Esophagus muscularis mucosa (tissue), 4 donors: ENCODE results near the gene RMI2. TPM values are rescaled to one million over a fixed set of nuclear protein-coding genes. Genes with fewer than 3 reads are reported as not detected.

Source experiments
- DNase-seq: peaks from one replicate; pipeline ENCODE4 v3.0.0-alpha.2; 2017; ENCODE audit errors: extremely low spot score
- H3K27ac ChIP-seq, 4 donors: fragments of 200-600 bp; sonication (generic); replicated peaks in 1 of 4; 1 replicate in 3 of 4; 2 replicates in 1 of 4; pipeline ENCODE4 v1.5.1; 2016 to 2019; ENCODE audit warnings: mild to moderate bottlenecking in 1 of 4
- H3K27me3 ChIP-seq, 4 donors: fragments of 200-600 bp; sonication (generic); one replicate each; pipeline versions ENCODE4 v1.5.1 to v1.6.0; 2016 to 2019
- H3K36me3 ChIP-seq, 4 donors: fragments of 200-600 bp; sonication (generic); one replicate each; pipeline ENCODE4 v1.5.1; 2016 to 2019
- H3K4me1 ChIP-seq, 4 donors: fragments of 200-600 bp; sonication (generic); one replicate each; pipeline ENCODE4 v1.5.1; 2016 to 2019
- H3K4me3 ChIP-seq, 4 donors: fragments of 200-600 bp; sonication (generic); 1 replicate in 2 of 4; 2 replicates in 2 of 4; pipeline ENCODE4 v1.5.1; 2016 to 2019; ENCODE audit warnings: mild to moderate bottlenecking in 4 of 4, moderate library complexity in 1 of 4
- H3K9me3 ChIP-seq, 4 donors: fragments of 200-600 bp; sonication (generic); 1 replicate in 3 of 4; 2 replicates in 1 of 4; pipeline ENCODE4 v1.5.1; 2016 to 2019
- EP300 ChIP-seq: sonication (generic); formaldehyde crosslinking; IDR thresholded peaks from one replicate; pipeline ENCODE4 v1.6.1; 2017; ENCODE audit warnings: antibody characterized with exemption
- POLR2A ChIP-seq: fragments of 450-650 bp; IDR thresholded peaks from one replicate; pipeline ENCODE4 v1.6.1; 2017; ENCODE audit warnings: antibody characterized with exemption, moderate library complexity, mild to moderate bottlenecking, low read depth
- POLR2AphosphoS5 ChIP-seq, 2 donors: sonication (generic); formaldehyde crosslinking; IDR thresholded peaks; one replicate each; pipeline ENCODE4 v1.6.1; 2017; ENCODE audit warnings: antibody characterized with exemption in 2 of 2
- WGBS: methylation state at CpG from one replicate; pipeline ENCODE4 v1.1.5; 2018; 5-methylcytosine and 5-hydroxymethylcytosine counted together
- intact Hi-C: fragments of 100-400 bp; cut with DNase I; formaldehyde crosslinking; loops from one replicate; pipeline ENCODE4 v1.15.1; 2023
- total RNA-seq, 4 donors: library from RNA; depleted of rRNA; stranded (reverse); fragments of >200 nt; gene quantifications; one replicate each; pipeline versions ENCODE4 v1.1.0 to v1.2.1, GENCODE V29; 2016
- TF ChIP-seq, protein P1 (sequence below), 3 experiments: fragments of 200-600 bp in 2 of 3; fragments of 450-650 bp in 1 of 3; sonication (generic) in 2 of 3; IDR thresholded peaks; one replicate each; pipeline ENCODE4 v1.5.1; 2017 to 2019; ENCODE audit warnings: antibody characterized with exemption in 3 of 3, mild to moderate bottlenecking in 2 of 3, moderate library complexity in 1 of 3

Gene RMI2
- total RNA-seq, 4 donors from 2014 or later: 0.29 to 1.7 (median 0.33) TPM; not detected in 1

DNA sequence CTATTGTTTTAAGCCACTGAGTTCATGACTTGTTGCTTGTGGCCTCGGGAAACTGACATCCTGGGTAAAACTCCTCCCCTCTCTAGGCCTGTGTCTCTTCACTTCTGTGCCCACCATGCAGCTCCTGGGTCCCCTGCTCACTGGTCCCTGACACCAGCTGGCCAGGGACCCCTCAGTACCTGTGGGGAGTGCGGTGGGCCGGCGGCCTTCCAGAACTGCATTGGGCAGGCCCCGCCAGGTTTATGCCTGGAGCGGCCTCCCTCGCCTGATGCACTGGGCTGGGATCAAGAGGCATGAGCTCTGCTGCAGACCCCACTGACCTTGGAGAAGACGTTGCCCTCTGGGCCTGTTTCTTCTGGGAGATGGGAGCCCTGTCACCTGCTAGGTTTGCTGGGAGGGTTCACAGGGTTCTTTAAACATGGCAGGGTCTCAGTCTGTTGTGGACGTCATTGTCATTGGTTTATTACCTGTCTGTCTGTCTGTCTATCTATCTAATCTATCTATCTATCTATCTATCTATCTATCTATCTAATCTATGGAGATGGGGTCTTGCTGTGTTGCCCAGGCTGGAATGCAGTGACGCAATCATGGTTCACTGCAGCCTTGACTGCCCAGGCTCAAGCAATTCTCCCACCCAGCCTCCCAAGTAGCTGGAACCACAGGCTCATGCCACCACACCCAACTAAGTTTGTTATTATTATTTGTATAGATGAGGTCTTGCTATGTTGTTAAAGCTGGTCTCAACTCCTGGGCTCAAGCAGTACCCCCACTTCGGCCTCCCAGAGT, 21.5 kb upstream of the RMI2 start:
- Histone ChIP-seq H3K36me3 (no peaks in the 10 kb centered on the region), H3K9me3 (no peaks in the 10 kb centered on the region), H3K27ac (no peak overlapping the region), H3K27me3 (no peaks in the 10 kb centered on the region), H3K4me3 (no peak overlapping the region), H3K4me1 (peaks cover 5 to 12% (median 11%) of the 10 kb centered on the region in 4 donors)
- 87% methylated on average over 4 of the region's 11 CpGs for WGBS
- intact Hi-C loops: no loop called here
- DNase-seq: no peak
- TF ChIP-seq, protein P1, sequence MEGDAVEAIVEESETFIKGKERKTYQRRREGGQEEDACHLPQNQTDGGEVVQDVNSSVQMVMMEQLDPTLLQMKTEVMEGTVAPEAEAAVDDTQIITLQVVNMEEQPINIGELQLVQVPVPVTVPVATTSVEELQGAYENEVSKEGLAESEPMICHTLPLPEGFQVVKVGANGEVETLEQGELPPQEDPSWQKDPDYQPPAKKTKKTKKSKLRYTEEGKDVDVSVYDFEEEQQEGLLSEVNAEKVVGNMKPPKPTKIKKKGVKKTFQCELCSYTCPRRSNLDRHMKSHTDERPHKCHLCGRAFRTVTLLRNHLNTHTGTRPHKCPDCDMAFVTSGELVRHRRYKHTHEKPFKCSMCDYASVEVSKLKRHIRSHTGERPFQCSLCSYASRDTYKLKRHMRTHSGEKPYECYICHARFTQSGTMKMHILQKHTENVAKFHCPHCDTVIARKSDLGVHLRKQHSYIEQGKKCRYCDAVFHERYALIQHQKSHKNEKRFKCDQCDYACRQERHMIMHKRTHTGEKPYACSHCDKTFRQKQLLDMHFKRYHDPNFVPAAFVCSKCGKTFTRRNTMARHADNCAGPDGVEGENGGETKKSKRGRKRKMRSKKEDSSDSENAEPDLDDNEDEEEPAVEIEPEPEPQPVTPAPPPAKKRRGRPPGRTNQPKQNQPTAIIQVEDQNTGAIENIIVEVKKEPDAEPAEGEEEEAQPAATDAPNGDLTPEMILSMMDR (IDR thresholded peaks at IDR 0.05): no peak
- TF ChIP-seq EP300 (no peak), POLR2A (no peak), POLR2AphosphoS5 (IDR thresholded peaks at IDR 0.05) (no peak)

DNA sequence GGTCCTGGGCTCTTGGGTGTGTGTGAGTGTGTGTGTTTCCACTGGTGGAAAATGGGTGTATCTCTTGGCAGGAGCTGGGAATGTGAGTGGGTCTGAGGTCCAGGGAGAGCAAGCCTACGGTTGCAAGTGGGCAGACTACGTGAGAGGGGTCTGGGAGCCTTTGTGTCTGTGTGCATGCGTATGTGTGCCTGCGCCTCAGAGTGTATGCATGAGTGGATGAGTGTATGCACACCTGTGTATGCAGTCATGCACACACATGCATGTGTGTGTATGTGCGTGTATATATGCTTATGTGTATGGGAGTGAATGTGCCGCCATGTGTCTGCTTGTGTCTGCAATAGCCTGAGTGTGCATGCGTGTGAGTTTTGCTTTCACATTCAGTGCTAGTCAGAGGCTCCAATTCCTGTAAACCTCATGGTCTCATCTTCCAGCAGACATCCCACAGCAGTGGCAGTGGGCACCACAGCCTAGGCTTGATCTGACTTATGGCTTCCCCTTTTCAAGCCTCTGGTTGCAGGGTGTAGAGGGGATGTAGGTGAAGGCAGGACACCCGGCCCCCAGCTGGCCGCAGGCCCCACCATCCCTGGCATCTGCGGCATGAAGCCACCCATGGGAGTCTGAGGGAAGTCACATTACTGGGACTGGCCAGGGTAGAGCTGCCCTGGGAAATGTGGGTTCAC, 19.7 kb upstream of the RMI2 start:
- 77% methylated on average over 9 of the region's 10 CpGs for WGBS
- Histone ChIP-seq H3K27ac (no peak overlapping the region), H3K4me3 (no peak overlapping the region), H3K36me3 (no peaks in the 10 kb centered on the region), H3K4me1 (peaks cover 14 to 22% (median 20%) of the 10 kb centered on the region in 4 donors), H3K27me3 (no peaks in the 10 kb centered on the region), H3K9me3 (no peaks in the 10 kb centered on the region)
- TF ChIP-seq EP300 (no peak), POLR2AphosphoS5 (IDR thresholded peaks at IDR 0.05) (no peak), POLR2A (no peak)
- TF ChIP-seq, protein P1 (IDR thresholded peaks at IDR 0.05): no peak
- DNase-seq: no peak
- intact Hi-C loops: no loop called here

DNA sequence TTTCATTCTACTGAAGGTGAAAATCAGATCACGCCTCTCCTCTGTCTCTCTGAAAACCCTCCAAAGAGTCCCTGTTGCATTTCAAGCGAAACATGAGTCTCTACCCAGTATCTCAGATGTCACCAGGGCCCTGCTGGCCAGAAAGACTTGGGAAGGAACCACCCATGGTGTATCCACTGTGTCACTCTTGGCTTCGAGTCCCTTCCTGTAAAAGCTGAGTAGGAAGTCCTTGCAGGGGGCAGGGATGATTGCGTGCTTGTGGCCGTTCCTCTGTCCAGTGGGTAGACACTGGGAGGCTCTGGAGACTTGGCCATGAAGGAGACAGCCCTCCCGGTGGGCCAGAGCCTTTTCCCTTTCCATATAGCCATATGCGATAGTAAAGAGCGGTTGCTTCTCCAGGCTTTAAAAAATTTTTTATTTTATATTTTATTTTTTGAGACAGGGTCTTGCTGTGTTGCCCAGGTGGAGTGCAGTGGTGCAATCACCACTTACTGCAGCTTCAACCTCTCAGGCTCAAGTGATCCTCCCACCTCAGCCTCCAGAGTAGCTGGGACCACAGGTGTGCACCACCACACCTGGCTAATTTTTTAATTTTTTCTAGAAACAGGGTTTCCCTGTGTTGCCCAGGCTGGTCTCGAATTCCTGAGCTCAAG, 19.0 kb upstream of the RMI2 start:
- intact Hi-C loops: no loop called here
- no peaks in the 10 kb centered on the region for H3K9me3 ChIP-seq
- H3K27me3 ChIP-seq: no peaks in the 10 kb centered on the region
- H3K36me3 ChIP-seq: no peaks in the 10 kb centered on the region
- H3K4me3 ChIP-seq: no peak overlapping the region
- peaks cover 14 to 22% (median 20%) of the 10 kb centered on the region in 4 donors for H3K4me1 ChIP-seq
- TF ChIP-seq, protein P1 (IDR thresholded peaks at IDR 0.05): no peak
- TF ChIP-seq POLR2AphosphoS5 (IDR thresholded peaks at IDR 0.05) (no peak), POLR2A (no peak), EP300 (no peak)
- no peak overlapping the region for H3K27ac ChIP-seq
- 77% methylated on average over 9 of the region's 9 CpGs for WGBS
- no peak for DNase-seq

DNA sequence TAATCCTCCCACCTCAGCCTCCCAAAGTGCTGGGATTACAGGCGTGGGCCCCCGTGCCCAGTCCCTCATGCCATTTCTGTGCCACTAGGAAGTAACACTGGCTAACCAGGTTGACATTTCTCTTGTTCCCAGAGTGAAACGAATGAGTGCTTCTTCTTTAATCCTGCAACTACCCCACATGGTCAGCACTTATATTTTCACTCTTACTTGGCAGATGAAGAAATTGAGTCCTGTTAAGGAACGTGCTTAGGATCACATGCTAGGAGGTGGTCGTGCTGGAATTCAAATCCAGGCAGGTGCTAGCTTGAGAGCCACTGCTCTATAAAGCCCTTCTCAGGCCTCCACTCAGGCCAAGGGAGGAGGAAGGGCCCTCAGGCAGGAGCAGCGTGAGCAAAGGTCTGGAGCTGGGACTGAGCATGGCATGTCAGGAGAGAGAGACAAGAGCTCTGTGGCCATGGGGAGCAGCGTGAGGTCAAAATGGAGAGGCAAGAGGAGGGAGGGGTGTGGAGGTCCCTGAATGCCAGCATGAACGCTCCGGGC, 18.5 kb upstream of the RMI2 start:
- H3K36me3 ChIP-seq: no peaks in the 10 kb centered on the region
- peaks cover 14 to 22% (median 20%) of the 10 kb centered on the region in 4 donors for H3K4me1 ChIP-seq
- no peak for DNase-seq
- no peaks in the 10 kb centered on the region for H3K9me3 ChIP-seq
- no peak overlapping the region for H3K27ac ChIP-seq
- 95% methylated on average over 9 of the region's 9 CpGs for WGBS
- no peaks in the 10 kb centered on the region for H3K27me3 ChIP-seq
- no peak overlapping the region for H3K4me3 ChIP-seq
- intact Hi-C loops: no loop called here
- TF ChIP-seq, protein P1 (IDR thresholded peaks at IDR 0.05): no peak
- TF ChIP-seq EP300: no peak
- no peak for TF ChIP-seq POLR2A
- TF ChIP-seq POLR2AphosphoS5 (IDR thresholded peaks at IDR 0.05): no peak
